K562 (cell line): ENCODE data around the gene PRKD2. TPM values are rescaled to one million over a fixed set of nuclear protein-coding genes. Genes with fewer than 3 reads are reported as not detected.

Source experiments
- ATAC-seq: fragments of 200-7000 bp; cut with Tn5 transposase; 3 replicates; pipeline ENCODE4 v1.9.1; 2020; ENCODE audit warnings: moderate library complexity
- BruUV-seq: library from RNA; stranded (reverse); fragments of 400-500 nt; replicated peaks from 2 replicates; lab custom pipeline; 2021; lab: Mats Ljungman, UMichigan
- CTCF ChIA-PET: fragments of 300-600 bp; formaldehyde crosslinking; extraction: SDS; loops from one replicate; lab custom pipeline; 2021; ENCODE audit warnings: low intra/inter-chr PET ratio; lab: Yijun Ruan, JAX
- POLR2A ChIA-PET: fragments of 300-600, 350-650 bp; sonication (Branson Sonifier 250); formaldehyde crosslinking; extraction: SDS; loops from one replicate; lab custom pipeline; 2021; ENCODE audit warnings: antibody characterized with exemption, inconsistent platforms; lab: Yijun Ruan, JAX
- DNase-seq, 4 experiments: peaks; one replicate each; pipeline versions ENCODE4 v3.0.0 to v3.0.0-alpha.2; 2011 to 2018; ENCODE audit warnings: low spot score in 3 of 4, mixed read lengths in 3 of 4; ENCODE audit errors: extremely low read depth in 1 of 4
- FAIRE-seq: peaks from 2 replicates; lab custom pipeline; 2011; peaks lifted over from hg19 to GRCh38; lab: Jason Lieb, UNC
- H2AFZ ChIP-seq: 2 replicates; pipeline ENCODE4 v1.6.0; 2011; ENCODE audit warnings: low read depth, low read length, control low read depth, inconsistent platforms
- H3K27ac ChIP-seq: fragments of 200-600 bp; 3 replicates; pipeline ENCODE4 v1.8.0; 2011; ENCODE audit warnings: low read depth, mild to moderate bottlenecking, control low read depth, inconsistent platforms, low read length, moderate library complexity, mixed read lengths; ENCODE audit errors: extremely low read depth
- H3K27me3 ChIP-seq, 2 experiments: fragments of 300-600 bp in 1 of 2; 2 replicates in 1 of 2; 3 replicates in 1 of 2; pipeline versions ENCODE4 v1.6.0 to v1.8.0; 2011; ENCODE audit warnings: inconsistent platforms in 2 of 2, low read length in 2 of 2, mild to moderate bottlenecking in 1 of 2, mixed read lengths in 1 of 2, moderate library complexity in 1 of 2; ENCODE audit not compliant: control insufficient read depth in 2 of 2, insufficient read depth in 2 of 2
- H3K36me3 ChIP-seq: fragments of 300-600 bp; 3 replicates; pipeline ENCODE4 v1.8.0; 2011; ENCODE audit warnings: mild to moderate bottlenecking, low read length, inconsistent platforms; ENCODE audit not compliant: control insufficient read depth, insufficient read depth
- H3K4me1 ChIP-seq, 2 experiments: fragments of 200-600 bp in 1 of 2; replicated peaks in 1 of 2; 2 replicates in 1 of 2; 3 replicates in 1 of 2; pipeline versions ENCODE4 v1.5.1 to v1.8.0; 2011; ENCODE audit warnings: inconsistent platforms in 2 of 2, low read length in 2 of 2, mild to moderate bottlenecking in 1 of 2, mixed read lengths in 1 of 2, moderate library complexity in 1 of 2; ENCODE audit not compliant: control insufficient read depth in 2 of 2, insufficient read depth in 2 of 2
- H3K4me2 ChIP-seq: 2 replicates; pipeline ENCODE4 v1.6.1; 2011; ENCODE audit warnings: low read length, control low read depth, inconsistent platforms, mixed read lengths; ENCODE audit not compliant: insufficient read depth
- H3K4me3 ChIP-seq: fragments of 200-600 bp; sonication (generic), shearing (Covaris generic); 2 replicates; pipeline ENCODE4 v1.5.1; 2016; ENCODE audit warnings: control low read depth, inconsistent platforms
- H3K79me2 ChIP-seq: fragments of 200-600 bp; 3 replicates; pipeline ENCODE4 v1.8.0; 2011; ENCODE audit warnings: low read length, inconsistent platforms; ENCODE audit not compliant: control insufficient read depth, insufficient read depth
- H3K9ac ChIP-seq, 2 experiments: 2 replicates each; pipeline versions ENCODE4 v1.6.0 to v1.6.1; 2011; ENCODE audit warnings: low read depth in 2 of 2, low read length in 2 of 2, control low read depth in 1 of 2, inconsistent platforms in 1 of 2, mild to moderate bottlenecking in 1 of 2, mixed read lengths in 1 of 2; ENCODE audit not compliant: insufficient read depth in 1 of 2
- H3K9me1 ChIP-seq: one replicate; pipeline ENCODE4 v1.6.0; 2011; ENCODE audit warnings: inconsistent platforms, mild to moderate bottlenecking, low read length, moderate library complexity; ENCODE audit not compliant: control insufficient read depth, insufficient read depth
- H3K9me3 ChIP-seq: replicated peaks from 2 replicates; pipeline ENCODE4 v1.5.1; 2011; ENCODE audit warnings: low read depth, low read length, inconsistent platforms; ENCODE audit not compliant: control insufficient read depth, insufficient read depth
- H4K20me1 ChIP-seq: replicated peaks from 2 replicates; pipeline ENCODE4 v1.6.1; 2011; ENCODE audit warnings: low read length, inconsistent platforms, mixed read lengths; ENCODE audit not compliant: control insufficient read depth, insufficient read depth
- ARNT ChIP-seq, 2 experiments: fragments of 450-650 bp; IDR thresholded peaks; 2 replicates each; pipeline ENCODE4 v1.6.1; 2016; ENCODE audit warnings: mild to moderate bottlenecking in 1 of 2
- GABPB2 ChIP-seq: fragments of 250-450 bp; sonication (Bioruptor Pico); conservative IDR thresholded peaks from 2 replicates; pipeline ENCODE4 v1.5.1; 2021; ENCODE audit warnings: mild to moderate bottlenecking
- JUN ChIP-seq, 2 experiments: sonication (generic) in 1 of 2; formaldehyde crosslinking in 1 of 2; IDR thresholded peaks; 2 replicates each; pipeline versions ENCODE4 v1.6.1 to v1.8.0; 2012 to 2022; ENCODE audit warnings: borderline replicate concordance in 2 of 2, mild to moderate bottlenecking in 2 of 2, improper control_type of control experiment in 1 of 2, low read depth in 1 of 2, low read length in 1 of 2, missing genetic modification reagents in 1 of 2
- MCM3 ChIP-seq: fragments of 450-650 bp; IDR thresholded peaks from 2 replicates; pipeline ENCODE4 v1.6.1; 2016
- MCM7 ChIP-seq, 2 experiments: fragments of 450-650 bp; IDR thresholded peaks; 2 replicates each; pipeline ENCODE4 v1.6.1; 2016 to 2018
- MTA3 ChIP-seq: fragments of 450-650 bp; formaldehyde crosslinking; IDR thresholded peaks from 2 replicates; pipeline ENCODE4 v1.6.1; 2017; ENCODE audit warnings: mild to moderate bottlenecking, borderline replicate concordance
- NR4A1 ChIP-seq, 2 experiments: fragments of 250-450 bp in 1 of 2; fragments of 450-650 bp in 1 of 2; sonication (Bioruptor Pico) in 1 of 2; IDR thresholded peaks; 2 replicates each; pipeline versions ENCODE4 v1.4.0 to v1.6.1; 2016 to 2020; ENCODE audit warnings: mild to moderate bottlenecking in 2 of 2, missing compliant biosample characterization in 1 of 2, missing genetic modification characterization in 1 of 2, moderate library complexity in 1 of 2
- ZBTB40 ChIP-seq, 2 experiments: fragments of 450-650 bp in 1 of 2; sonication (generic) in 1 of 2; formaldehyde crosslinking in 1 of 2; IDR thresholded peaks; 2 replicates each; pipeline versions ENCODE4 v1.7.1 to v1.9.0; 2016 to 2022; ENCODE audit warnings: inconsistent platforms in 1 of 2, mild to moderate bottlenecking in 1 of 2, missing genetic modification reagents in 1 of 2
- ZNF584 ChIP-seq: fragments of 200-800 bp; sonication (Bioruptor generic); IDR thresholded peaks from 2 replicates; pipeline ENCODE4 v1.6.1; 2016; ENCODE audit warnings: low read depth, mild to moderate bottlenecking, missing genetic modification characterization, missing compliant biosample characterization
- WGBS: fragments of 100-300 bp; shearing (Covaris generic); methylation state at CpG from one replicate; pipeline ENCODE4 v1.1.6; 2016; ENCODE audit warnings: low coverage, mixed read lengths; ENCODE audit not compliant: insufficient coverage; ENCODE audit errors: missing lambda C conversion rate; 5-methylcytosine and 5-hydroxymethylcytosine counted together
- in situ Hi-C: fragments of 300-500 bp; cut with MboI; formaldehyde crosslinking; loops from 4 replicates; pipeline ENCODE4 v1.15.0; 2018; ENCODE audit warnings: inconsistent platforms, mixed read lengths
- intact Hi-C: fragments of 100-400 bp; cut with micrococcal nuclease; formaldehyde crosslinking; loops from 2 replicates; pipeline ENCODE4 v1.14.2; 2022
- polyA plus RNA-seq, 8 experiments: library from polyadenylated mRNA; depleted of rRNA in 4 of 8; stranded (reverse) in 5 of 8; unstranded in 3 of 8; fragments of >200 nt; fragmentation: Nextera tagmentation in 2 of 8; fragmentation: Illumina TruSeq in 1 of 8; extraction: Ambion mirVana in 2 of 8; extraction: Trizol in 1 of 8; gene quantifications; 2 replicates each; pipeline versions ENCODE4 v1.2.1 to v1.2.3, GENCODE V29; 2011 to 2014; ENCODE audit warnings: inconsistent platforms in 1 of 8, missing spikeins in 1 of 8
- total RNA-seq, 7 experiments: library from RNA; depleted of rRNA in 6 of 7; stranded (reverse); fragments of >200 nt in 6 of 7; fragmentation: Illumina TruSeq in 2 of 7; extraction: Trizol in 2 of 7; gene quantifications; 2 replicates each; pipeline versions ENCODE4 v1.2.1 to v1.2.3, GENCODE V29; 2011 to 2021; ENCODE audit warnings: low replicate concordance in 1 of 7

PRKD2 gene
- total and polyA plus RNA-seq, 9 of the 15 experiments (the other 6 are each of a cell fraction or from before 2014, with no cell fraction given): 1.8 to 60.0 (median 15.0) TPM

GRCh38 chr19:46732966-46733689 is 16.2 kb upstream of the PRKD2 start:
- Histone ChIP-seq H4K20me1 (peaks cover 53% of the 10 kb centered on the region), H3K9me1 (peaks cover 12% of the 10 kb centered on the region), H3K9me3 (no peaks in the 10 kb centered on the region), H2AFZ (no peak overlapping the region), H3K4me3 (no peak overlapping the region), H3K36me3 (peaks cover 86% of the 10 kb centered on the region), H3K4me2 (no peak overlapping the region), H3K27ac (no peak overlapping the region), H3K79me2 (peaks cover 68% of the 10 kb centered on the region), H3K27me3 (no peaks in the 10 kb centered on the region), H3K4me1 (peaks cover 48 to 76% of the 10 kb centered on the region in 2 experiments), H3K9ac (peak overlapping the region in 1 of 2 experiments; percentile 58; a peak in 1 of 4 replicates)
- intact Hi-C loops: no loop called here
- ChIA-PET POLR2A (interaction anchor here (0.6 to 1.2 kb wide), 3 partner anchors 18 to 92 kb away, joined by 3 read pairs; no protein-coding TSS in a partner anchor), CTCF (no interaction called here)
- DNase-seq (no peak), FAIRE-seq (no peak), ATAC-seq (no peak)
- no TSS peak for BruUV-seq
- in situ Hi-C loops: no loop called here
- WGBS: 81% methylated on average over 20 of the region's 23 CpGs
- TF ChIP-seq MTA3 (no peak), MCM3 (no peak), MCM7 (IDR thresholded peaks at IDR 0.05) (no peak), ARNT (IDR thresholded peaks at IDR 0.05) (no peak), ZBTB40 (IDR thresholded peaks at IDR 0.05) (no peak), ZBTB40 (CRISPR knock-in tag; IDR thresholded peaks at IDR 0.05) (no peak), ZNF584 (CRISPR knock-in tag) (no peak), JUN (IDR thresholded peaks at IDR 0.05; ENCODE audit: borderline replicate concordance, low read depth, low read length) (0 out of 2 replicates have a peak, but pooled peaks have one; percentile 13), JUN (CRISPR knock-in tag; IDR thresholded peaks at IDR 0.05; ENCODE audit: borderline replicate concordance) (no peak), NR4A1 (CRISPR knock-in tag; IDR thresholded peaks at IDR 0.05) (no peak), NR4A1 (tag; IDR thresholded peaks at IDR 0.05) (no peak), GABPB2 (no peak)
